HEK293 (cell line): Measurements from ENCODE around the gene CAPN10.

ENCODE experiments used
- GFI1B ChIP-seq: fragments of 450-650 bp; formaldehyde crosslinking; IDR thresholded peaks from 2 replicates; pipeline ENCODE4 v1.5.1; 2016; ENCODE audit warnings: missing biosample characterization, missing genetic modification characterization
- GLI2 ChIP-seq: fragments of 450-650 bp; formaldehyde crosslinking; IDR thresholded peaks from 2 replicates; pipeline ENCODE4; 2017; ENCODE audit warnings: missing biosample characterization, missing genetic modification characterization, low read depth, borderline replicate concordance
- KLF8 ChIP-seq: fragments of 450-650 bp; formaldehyde crosslinking; IDR thresholded peaks from 2 replicates; pipeline ENCODE4 v1.5.1; 2016; ENCODE audit warnings: missing biosample characterization, missing genetic modification characterization
- SETDB1 ChIP-seq: IDR thresholded peaks from one replicate; pipeline ENCODE4 v1.6.1; 2017; ENCODE audit warnings: mild to moderate bottlenecking, low read length, moderate library complexity, mixed read lengths; ENCODE audit not compliant: insufficient read length
- ZBTB17 ChIP-seq: fragments of 450-650 bp; formaldehyde crosslinking; IDR thresholded peaks from 2 replicates; pipeline ENCODE4 v1.5.1; 2016; ENCODE audit warnings: missing biosample characterization, missing genetic modification characterization
- ZBTB48 ChIP-seq: fragments of 450-650 bp; formaldehyde crosslinking; IDR thresholded peaks from 2 replicates; pipeline ENCODE4 v1.5.1; 2016; ENCODE audit warnings: missing biosample characterization, missing genetic modification characterization
- ZFP41 ChIP-seq: fragments of 450-650 bp; formaldehyde crosslinking; IDR thresholded peaks from 2 replicates; pipeline ENCODE4 v1.5.1; 2016; ENCODE audit warnings: missing biosample characterization, missing genetic modification characterization, borderline replicate concordance
- ZIC2 ChIP-seq: fragments of 450-650 bp; formaldehyde crosslinking; IDR thresholded peaks from 2 replicates; pipeline ENCODE4 v1.5.1; 2016; ENCODE audit warnings: missing biosample characterization, missing genetic modification characterization
- ZNF121 ChIP-seq: fragments of 450-650 bp; formaldehyde crosslinking; IDR thresholded peaks from 2 replicates; pipeline ENCODE4 v1.5.1; 2016; ENCODE audit warnings: missing biosample characterization, missing genetic modification characterization
- ZNF223 ChIP-seq: fragments of 450-650 bp; formaldehyde crosslinking; IDR thresholded peaks from 2 replicates; pipeline ENCODE4 v1.5.1; 2016; ENCODE audit warnings: missing biosample characterization, missing genetic modification characterization
- ZNF248 ChIP-seq: fragments of 450-650 bp; formaldehyde crosslinking; IDR thresholded peaks from 2 replicates; pipeline ENCODE4 v1.5.1; 2017; ENCODE audit warnings: missing biosample characterization, missing genetic modification characterization
- ZNF341 ChIP-seq: fragments of 450-650 bp; formaldehyde crosslinking; IDR thresholded peaks from 2 replicates; pipeline ENCODE4; 2016; ENCODE audit warnings: low read depth, missing biosample characterization, missing genetic modification characterization
- ZNF48 ChIP-seq: fragments of 450-650 bp; formaldehyde crosslinking; IDR thresholded peaks from 2 replicates; pipeline ENCODE4 v1.5.1; 2016; ENCODE audit warnings: missing biosample characterization, missing genetic modification characterization
- ZNF501 ChIP-seq: fragments of 450-650 bp; formaldehyde crosslinking; IDR thresholded peaks from 2 replicates; pipeline ENCODE4 v1.5.1; 2016; ENCODE audit warnings: missing biosample characterization, missing genetic modification characterization
- ZNF548 ChIP-seq: fragments of 450-650 bp; formaldehyde crosslinking; IDR thresholded peaks from 2 replicates; pipeline ENCODE4 v1.5.1; 2016; ENCODE audit warnings: missing biosample characterization, missing genetic modification characterization
- ZNF561 ChIP-seq: fragments of 450-650 bp; IDR thresholded peaks from 2 replicates; pipeline ENCODE4 v1.5.1; 2018; ENCODE audit warnings: missing biosample characterization, missing genetic modification characterization, borderline replicate concordance
- ZNF624 ChIP-seq: fragments of 450-650 bp; formaldehyde crosslinking; IDR thresholded peaks from 2 replicates; pipeline ENCODE4 v1.5.1; 2017; ENCODE audit warnings: missing biosample characterization, missing genetic modification characterization
- ZNF677 ChIP-seq: fragments of 450-650 bp; IDR thresholded peaks from 2 replicates; pipeline ENCODE4 v1.5.0; 2018; ENCODE audit warnings: missing biosample characterization, mild to moderate bottlenecking, missing genetic modification characterization, moderate library complexity
- ZNF701 ChIP-seq: fragments of 450-650 bp; formaldehyde crosslinking; IDR thresholded peaks from 2 replicates; pipeline ENCODE4 v1.5.1; 2016; ENCODE audit warnings: missing biosample characterization, missing genetic modification characterization
- ZNF747 ChIP-seq: fragments of 450-650 bp; formaldehyde crosslinking; IDR thresholded peaks from 2 replicates; pipeline ENCODE4 v1.5.1; 2016; ENCODE audit warnings: missing biosample characterization, missing genetic modification characterization
- ZNF768 ChIP-seq: fragments of 450-650 bp; formaldehyde crosslinking; IDR thresholded peaks from 2 replicates; pipeline ENCODE4 v1.5.1; 2018; ENCODE audit warnings: missing biosample characterization, mild to moderate bottlenecking, missing genetic modification characterization
- ZNF791 ChIP-seq: fragments of 450-650 bp; formaldehyde crosslinking; IDR thresholded peaks from 2 replicates; pipeline ENCODE4 v1.5.1; 2016; ENCODE audit warnings: missing biosample characterization, missing genetic modification characterization
- ZNF830 ChIP-seq: fragments of 450-650 bp; IDR thresholded peaks from 2 replicates; pipeline ENCODE4 v1.5.0; 2018; ENCODE audit warnings: missing biosample characterization, missing genetic modification characterization, low read depth, mild to moderate bottlenecking, moderate library complexity
- TF ChIP-seq, protein P1 (sequence below): fragments of 450-650 bp; formaldehyde crosslinking; IDR thresholded peaks from 2 replicates; pipeline ENCODE4 v1.5.1; 2017; ENCODE audit warnings: missing biosample characterization, missing genetic modification characterization
- TF ChIP-seq, protein P2 (sequence below): fragments of 450-650 bp; formaldehyde crosslinking; IDR thresholded peaks from 2 replicates; pipeline ENCODE4 v1.5.1; 2016; ENCODE audit warnings: missing biosample characterization, missing genetic modification characterization
- TF ChIP-seq, protein P3 (sequence below): IDR thresholded peaks from 2 replicates; pipeline ENCODE4 v1.6.1; 2011; ENCODE audit warnings: mild to moderate bottlenecking, low read depth, low read length, borderline replicate concordance
- TF ChIP-seq, protein P4 (sequence below): fragments of 450-650 bp; formaldehyde crosslinking; IDR thresholded peaks from 2 replicates; pipeline ENCODE4 v1.5.1; 2016; ENCODE audit warnings: missing biosample characterization, missing genetic modification characterization, low read depth
- TF ChIP-seq, protein P5 (sequence below): fragments of 450-650 bp; formaldehyde crosslinking; IDR thresholded peaks from 2 replicates; pipeline ENCODE4 v1.5.1; 2016; ENCODE audit warnings: missing biosample characterization, missing genetic modification characterization
- TF ChIP-seq, protein P6 (sequence below): fragments of 450-650 bp; formaldehyde crosslinking; IDR thresholded peaks from 2 replicates; pipeline ENCODE4 v1.5.1; 2016; ENCODE audit warnings: missing biosample characterization, missing genetic modification characterization
- TF ChIP-seq, protein P7 (sequence below): fragments of 450-650 bp; formaldehyde crosslinking; IDR thresholded peaks from 2 replicates; pipeline ENCODE4 v1.5.1; 2016; ENCODE audit warnings: missing biosample characterization, missing genetic modification characterization

The CAPN10 gene

DNA sequence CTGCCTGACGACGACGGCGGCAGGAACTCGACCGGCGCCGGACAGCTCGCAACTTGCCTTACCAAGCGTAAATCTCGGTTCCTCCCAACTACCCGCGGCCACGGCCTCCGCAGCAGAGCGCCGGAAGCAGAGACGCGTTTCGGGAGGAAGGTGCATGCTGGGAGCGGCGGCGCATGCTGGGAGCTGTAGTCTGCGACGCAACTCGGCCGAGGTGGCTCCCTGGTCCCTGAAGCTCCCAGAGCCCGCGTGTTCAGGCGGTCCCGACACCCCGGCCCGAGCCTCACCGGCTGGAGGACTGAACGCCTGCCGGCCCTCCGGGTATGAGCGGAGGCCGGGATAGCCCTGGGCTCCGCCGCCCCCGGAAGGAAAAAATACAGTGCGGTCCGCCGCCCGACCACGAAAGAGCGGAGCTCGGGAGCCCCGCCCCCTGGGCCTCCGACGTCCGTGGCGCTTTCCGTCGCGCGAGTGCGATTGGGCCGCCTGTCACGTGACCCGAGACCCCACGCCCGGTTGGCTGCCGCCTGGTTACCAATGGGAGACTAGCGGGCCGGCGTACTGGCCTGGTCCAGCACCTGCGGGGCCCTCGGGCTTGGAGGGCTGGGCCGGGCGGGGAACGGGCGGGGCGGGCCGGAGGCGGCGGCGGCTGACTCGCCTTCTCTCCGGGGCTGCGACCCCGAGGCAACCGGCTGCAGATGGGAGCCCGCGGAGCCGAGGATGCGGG lies at the start of gene CAPN10 (continued):
- TF ChIP-seq SETDB1, result no peak
- no peak for TF ChIP-seq ZNF548
- TF ChIP-seq, protein P1, sequence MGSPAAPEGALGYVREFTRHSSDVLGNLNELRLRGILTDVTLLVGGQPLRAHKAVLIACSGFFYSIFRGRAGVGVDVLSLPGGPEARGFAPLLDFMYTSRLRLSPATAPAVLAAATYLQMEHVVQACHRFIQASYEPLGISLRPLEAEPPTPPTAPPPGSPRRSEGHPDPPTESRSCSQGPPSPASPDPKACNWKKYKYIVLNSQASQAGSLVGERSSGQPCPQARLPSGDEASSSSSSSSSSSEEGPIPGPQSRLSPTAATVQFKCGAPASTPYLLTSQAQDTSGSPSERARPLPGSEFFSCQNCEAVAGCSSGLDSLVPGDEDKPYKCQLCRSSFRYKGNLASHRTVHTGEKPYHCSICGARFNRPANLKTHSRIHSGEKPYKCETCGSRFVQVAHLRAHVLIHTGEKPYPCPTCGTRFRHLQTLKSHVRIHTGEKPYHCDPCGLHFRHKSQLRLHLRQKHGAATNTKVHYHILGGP, result no peak
- TF ChIP-seq ZNF48 (tag by site-specific recombination), result no peak
- no peak for TF ChIP-seq ZNF701
- TF ChIP-seq ZNF248 (tag by site-specific recombination), result no peak
- TF ChIP-seq ZIC2 (tag by site-specific recombination), result no peak
- no peak for TF ChIP-seq ZFP41 (tag by site-specific recombination)
- TF ChIP-seq, protein P2, sequence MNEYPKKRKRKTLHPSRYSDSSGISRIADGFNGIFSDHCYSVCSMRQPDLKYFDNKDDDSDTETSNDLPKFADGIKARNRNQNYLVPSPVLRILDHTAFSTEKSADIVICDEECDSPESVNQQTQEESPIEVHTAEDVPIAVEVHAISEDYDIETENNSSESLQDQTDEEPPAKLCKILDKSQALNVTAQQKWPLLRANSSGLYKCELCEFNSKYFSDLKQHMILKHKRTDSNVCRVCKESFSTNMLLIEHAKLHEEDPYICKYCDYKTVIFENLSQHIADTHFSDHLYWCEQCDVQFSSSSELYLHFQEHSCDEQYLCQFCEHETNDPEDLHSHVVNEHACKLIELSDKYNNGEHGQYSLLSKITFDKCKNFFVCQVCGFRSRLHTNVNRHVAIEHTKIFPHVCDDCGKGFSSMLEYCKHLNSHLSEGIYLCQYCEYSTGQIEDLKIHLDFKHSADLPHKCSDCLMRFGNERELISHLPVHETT (tag by site-specific recombination), result peak; percentile 51; the same call in 1 of the 2 replicates
- peak; percentile 86; the same call in 1 of the 2 replicates for TF ChIP-seq GFI1B
- TF ChIP-seq ZNF624 (tag by site-specific recombination), result no peak
- TF ChIP-seq GLI2, result no peak
- TF ChIP-seq KLF8, result peak; percentile 55
- no peak for TF ChIP-seq ZNF830 (tag by site-specific recombination)
- no peak for TF ChIP-seq ZNF341
- no peak for TF ChIP-seq ZNF791
- TF ChIP-seq ZNF768, result no peak
- TF ChIP-seq ZNF223, result no peak
- TF ChIP-seq, protein P3, sequence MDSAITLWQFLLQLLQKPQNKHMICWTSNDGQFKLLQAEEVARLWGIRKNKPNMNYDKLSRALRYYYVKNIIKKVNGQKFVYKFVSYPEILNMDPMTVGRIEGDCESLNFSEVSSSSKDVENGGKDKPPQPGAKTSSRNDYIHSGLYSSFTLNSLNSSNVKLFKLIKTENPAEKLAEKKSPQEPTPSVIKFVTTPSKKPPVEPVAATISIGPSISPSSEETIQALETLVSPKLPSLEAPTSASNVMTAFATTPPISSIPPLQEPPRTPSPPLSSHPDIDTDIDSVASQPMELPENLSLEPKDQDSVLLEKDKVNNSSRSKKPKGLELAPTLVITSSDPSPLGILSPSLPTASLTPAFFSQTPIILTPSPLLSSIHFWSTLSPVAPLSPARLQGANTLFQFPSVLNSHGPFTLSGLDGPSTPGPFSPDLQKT, result peak; percentile 71; the same call in 1 of the 2 replicates
- TF ChIP-seq, protein P4, sequence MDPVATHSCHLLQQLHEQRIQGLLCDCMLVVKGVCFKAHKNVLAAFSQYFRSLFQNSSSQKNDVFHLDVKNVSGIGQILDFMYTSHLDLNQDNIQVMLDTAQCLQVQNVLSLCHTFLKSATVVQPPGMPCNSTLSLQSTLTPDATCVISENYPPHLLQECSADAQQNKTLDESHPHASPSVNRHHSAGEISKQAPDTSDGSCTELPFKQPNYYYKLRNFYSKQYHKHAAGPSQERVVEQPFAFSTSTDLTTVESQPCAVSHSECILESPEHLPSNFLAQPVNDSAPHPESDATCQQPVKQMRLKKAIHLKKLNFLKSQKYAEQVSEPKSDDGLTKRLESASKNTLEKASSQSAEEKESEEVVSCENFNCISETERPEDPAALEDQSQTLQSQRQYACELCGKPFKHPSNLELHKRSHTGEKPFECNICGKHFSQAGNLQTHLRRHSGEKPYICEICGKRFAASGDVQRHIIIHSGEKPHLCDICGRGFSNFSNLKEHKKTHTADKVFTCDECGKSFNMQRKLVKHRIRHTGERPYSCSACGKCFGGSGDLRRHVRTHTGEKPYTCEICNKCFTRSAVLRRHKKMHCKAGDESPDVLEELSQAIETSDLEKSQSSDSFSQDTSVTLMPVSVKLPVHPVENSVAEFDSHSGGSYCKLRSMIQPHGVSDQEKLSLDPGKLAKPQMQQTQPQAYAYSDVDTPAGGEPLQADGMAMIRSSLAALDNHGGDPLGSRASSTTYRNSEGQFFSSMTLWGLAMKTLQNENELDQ (tag by site-specific recombination), result no peak
- TF ChIP-seq ZNF747 (tag by site-specific recombination), result no peak
- 0 out of 2 replicates have a peak, but pooled peaks have one; percentile 47 for TF ChIP-seq ZNF561
- TF ChIP-seq, protein P5, sequence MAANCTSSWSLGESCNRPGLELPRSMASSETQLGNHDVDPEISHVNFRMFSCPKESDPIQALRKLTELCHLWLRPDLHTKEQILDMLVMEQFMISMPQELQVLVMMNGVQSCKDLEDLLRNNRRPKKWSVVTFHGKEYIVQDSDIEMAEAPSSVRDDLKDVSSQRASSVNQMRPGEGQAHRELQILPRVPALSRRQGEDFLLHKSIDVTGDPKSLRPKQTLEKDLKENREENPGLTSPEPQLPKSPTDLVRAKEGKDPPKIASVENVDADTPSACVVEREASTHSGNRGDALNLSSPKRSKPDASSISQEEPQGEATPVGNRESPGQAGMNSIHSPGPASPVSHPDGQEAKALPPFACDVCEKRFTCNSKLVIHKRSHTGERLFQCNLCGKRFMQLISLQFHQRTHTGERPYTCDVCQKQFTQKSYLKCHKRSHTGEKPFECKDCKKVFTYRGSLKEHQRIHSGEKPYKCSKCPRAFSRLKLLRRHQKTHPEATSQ (tag by site-specific recombination), result no peak
- no peak for TF ChIP-seq ZNF501
- TF ChIP-seq ZNF121 (tag by site-specific recombination), result no peak
- TF ChIP-seq, protein P6, sequence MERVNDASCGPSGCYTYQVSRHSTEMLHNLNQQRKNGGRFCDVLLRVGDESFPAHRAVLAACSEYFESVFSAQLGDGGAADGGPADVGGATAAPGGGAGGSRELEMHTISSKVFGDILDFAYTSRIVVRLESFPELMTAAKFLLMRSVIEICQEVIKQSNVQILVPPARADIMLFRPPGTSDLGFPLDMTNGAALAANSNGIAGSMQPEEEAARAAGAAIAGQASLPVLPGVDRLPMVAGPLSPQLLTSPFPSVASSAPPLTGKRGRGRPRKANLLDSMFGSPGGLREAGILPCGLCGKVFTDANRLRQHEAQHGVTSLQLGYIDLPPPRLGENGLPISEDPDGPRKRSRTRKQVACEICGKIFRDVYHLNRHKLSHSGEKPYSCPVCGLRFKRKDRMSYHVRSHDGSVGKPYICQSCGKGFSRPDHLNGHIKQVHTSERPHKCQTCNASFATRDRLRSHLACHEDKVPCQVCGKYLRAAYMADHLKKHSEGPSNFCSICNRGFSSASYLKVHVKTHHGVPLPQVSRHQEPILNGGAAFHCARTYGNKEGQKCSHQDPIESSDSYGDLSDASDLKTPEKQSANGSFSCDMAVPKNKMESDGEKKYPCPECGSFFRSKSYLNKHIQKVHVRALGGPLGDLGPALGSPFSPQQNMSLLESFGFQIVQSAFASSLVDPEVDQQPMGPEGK, result peak; percentile 42
- TF ChIP-seq ZBTB48, result peak; percentile 73
- TF ChIP-seq, protein P7, sequence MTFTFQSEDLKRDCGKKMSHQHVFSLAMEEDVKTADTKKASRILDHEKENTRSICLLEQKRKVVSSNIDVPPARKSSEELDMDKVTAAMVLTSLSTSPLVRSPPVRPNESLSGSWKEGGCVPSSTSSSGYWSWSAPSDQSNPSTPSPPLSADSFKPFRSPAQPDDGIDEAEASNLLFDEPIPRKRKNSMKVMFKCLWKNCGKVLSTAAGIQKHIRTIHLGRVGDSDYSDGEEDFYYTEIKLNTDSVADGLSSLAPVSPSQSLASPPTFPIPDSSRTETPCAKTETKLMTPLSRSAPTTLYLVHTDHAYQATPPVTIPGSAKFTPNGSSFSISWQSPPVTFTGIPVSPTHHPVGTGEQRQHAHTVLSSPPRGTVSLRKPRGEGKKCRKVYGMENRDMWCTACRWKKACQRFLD (tag by site-specific recombination), result no peak
- no peak for TF ChIP-seq ZNF677 (tag by site-specific recombination)
- peak; percentile 66 for TF ChIP-seq ZBTB17 (tag by site-specific recombination)
